ENCODE data around the gene ARL5B. TPM values are rescaled to one million over a fixed set of nuclear protein-coding genes. Genes with fewer than 3 reads are reported as not detected.

The ARL5B gene
- total and polyA plus RNA-seq, 9 of the 15 experiments (the other 6 are each of a cell fraction or from before 2014, with no cell fraction given): 4.1 to 22.2 (median 15.1) TPM

GRCh38 chr10:18625886-18626285, 33.3 kb upstream of the ARL5B start:
- no peak for ATAC-seq
- peaks cover 40% of the 10 kb centered on the region; the same call in 2 of the 3 replicates for H3K36me3 ChIP-seq (ENCODE audit: control insufficient read depth, insufficient read depth, low read length)
- ChIA-PET POLR2A (interaction anchor here (0.6 kb wide), 1 partner anchor 26 kb away, joined by 3 read pairs; no protein-coding TSS in a partner anchor), CTCF (ENCODE audit: low intra/inter-chr PET ratio) (no interaction called here)
- H3K27me3 ChIP-seq (ENCODE audit: control insufficient read depth in 2 of 2, insufficient read depth in 2 of 2, low read length in 2 of 2): no peaks in the 10 kb centered on the region
- FAIRE-seq: no peak
- H3K4me1 ChIP-seq (replicated peaks in 1 of 2; ENCODE audit: control insufficient read depth in 2 of 2, insufficient read depth in 2 of 2, low read length in 2 of 2): peaks cover 0 to 7% of the 10 kb centered on the region in 2 experiments; a peak in 2 of 5 replicates
- intact Hi-C loops (cut with micrococcal nuclease) (no loop called here), in situ Hi-C loops (cut with MboI) (no loop called here)
- DNase-seq (ENCODE audit: extremely low read depth in 1 of 4, low spot score in 3 of 4): no peak
- TF ChIP-seq NFIC (IDR thresholded peaks at IDR 0.05) (no peak), E2F4 (CRISPR knock-in tag; IDR thresholded peaks at IDR 0.05; ENCODE audit: low read depth) (no peak), ZNF740 (CRISPR knock-in tag; IDR thresholded peaks at IDR 0.05) (no peak), ZNF740 (tag; IDR thresholded peaks at IDR 0.05) (no peak)
- TF ChIP-seq, protein P1, sequence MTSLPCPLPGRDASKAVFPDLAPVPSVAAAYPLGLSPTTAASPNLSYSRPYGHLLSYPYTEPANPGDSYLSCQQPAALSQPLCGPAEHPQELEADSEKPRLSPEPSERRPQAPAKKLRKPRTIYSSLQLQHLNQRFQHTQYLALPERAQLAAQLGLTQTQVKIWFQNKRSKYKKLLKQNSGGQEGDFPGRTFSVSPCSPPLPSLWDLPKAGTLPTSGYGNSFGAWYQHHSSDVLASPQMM (CRISPR knock-in tag; IDR thresholded peaks at IDR 0.05): no peak
- no peak overlapping the region for H3K4me3 ChIP-seq
- H3K9me1 ChIP-seq (ENCODE audit: control insufficient read depth, insufficient read depth, low read length): no peaks in the 10 kb centered on the region
- no peak overlapping the region for H3K27ac ChIP-seq (ENCODE audit: extremely low read depth, low read depth, low read length)
- H3K9ac ChIP-seq (ENCODE audit: insufficient read depth in 1 of 2, low read depth in 2 of 2, low read length in 2 of 2): no peak overlapping the region
- no peaks in the 10 kb centered on the region for H4K20me1 ChIP-seq (replicated peaks; ENCODE audit: control insufficient read depth, insufficient read depth, low read length)
- WGBS (ENCODE audit: insufficient coverage, low coverage, missing lambda C conversion rate): 85% methylated on average over 5 of the region's 5 CpGs
- no peaks in the 10 kb centered on the region for H3K9me3 ChIP-seq (replicated peaks; ENCODE audit: control insufficient read depth, insufficient read depth, low read depth, low read length)
- no peak overlapping the region for H2AFZ ChIP-seq (ENCODE audit: low read depth, low read length)
- peaks cover 5% of the 10 kb centered on the region for H3K79me2 ChIP-seq (ENCODE audit: control insufficient read depth, insufficient read depth, low read length)
- no peak overlapping the region for H3K4me2 ChIP-seq (ENCODE audit: insufficient read depth, low read length)
- no TSS peak for BruUV-seq (replicated peaks)
